ENCODE results near the gene WIPI1.
"Not testable (repeated sequence)": the region's sequence is repeated elsewhere in the genome, so short reads cannot be mapped to it uniquely, and the experiment has no call there.

The WIPI1 gene

GRCh38 chr17:68381076-68381900, 76.0 kb downstream of the WIPI1 start:
- Histone ChIP-seq H3K9ac (ENCODE audit: low read length in 2 of 2) (no peak overlapping the region), H3K27me3 (ENCODE audit: control insufficient read depth in 1 of 2, insufficient read depth in 2 of 2, low read length in 2 of 2) (no peaks in the 10 kb centered on the region), H3K27ac (ENCODE audit: low read length) (no peak overlapping the region), H3K36me3 (ENCODE audit: control insufficient read depth in 2 of 2, insufficient read depth in 2 of 2, low read length in 2 of 2) (no peaks in the 10 kb centered on the region), H3K9me3 (ENCODE audit: control insufficient read depth in 2 of 2, low read length in 2 of 2) (no peaks in the 10 kb centered on the region), H3K4me1 (ENCODE audit: control insufficient read depth, insufficient read depth, low read length) (peaks cover 11% of the 10 kb centered on the region), H3K4me3 (ENCODE audit: low read length in 2 of 2) (no peak overlapping the region)

- Histone ChIP-seq H3K27me3 (ENCODE audit: control insufficient read depth in 1 of 2, insufficient read depth in 2 of 2, low read length in 2 of 2) (no peaks in the 10 kb centered on the region), H3K4me3 (ENCODE audit: low read length in 2 of 2) (no peak overlapping the region), H3K4me1 (ENCODE audit: control insufficient read depth, insufficient read depth, low read length) (peaks cover 11% of the 10 kb centered on the region), H3K27ac (ENCODE audit: low read length) (no peak overlapping the region), H3K36me3 (ENCODE audit: control insufficient read depth in 2 of 2, insufficient read depth in 2 of 2, low read length in 2 of 2) (no peaks in the 10 kb centered on the region), H3K9me3 (ENCODE audit: control insufficient read depth in 2 of 2, low read length in 2 of 2) (no peaks in the 10 kb centered on the region), H3K9ac (ENCODE audit: low read length in 2 of 2) (no peak overlapping the region)
Observed at GRCh38 chr17:68379692-68380677, 77.3 kb downstream of the WIPI1 start.

GRCh38 chr17:68379177-68379510, 78.2 kb downstream of the WIPI1 start:
- no peak overlapping the region for H3K9ac ChIP-seq (ENCODE audit: low read length in 2 of 2)

GRCh38 chr17:68378268-68379176, 78.8 kb downstream of the WIPI1 start:
- Histone ChIP-seq H3K4me1 (ENCODE audit: control insufficient read depth, insufficient read depth, low read length) (peaks cover 11% of the 10 kb centered on the region), H3K9me3 (ENCODE audit: control insufficient read depth in 2 of 2, low read length in 2 of 2) (no peaks in the 10 kb centered on the region), H3K36me3 (ENCODE audit: control insufficient read depth in 2 of 2, insufficient read depth in 2 of 2, low read length in 2 of 2) (no peaks in the 10 kb centered on the region), H3K4me3 (ENCODE audit: low read length in 2 of 2) (peak overlapping the region in 1 of 2 donors; percentile 49), H3K27ac (ENCODE audit: low read length) (peak overlapping the region; percentile 80), H3K9ac (ENCODE audit: low read length in 2 of 2) (peak overlapping the region; percentile 53 to 55), H3K27me3 (ENCODE audit: control insufficient read depth in 1 of 2, insufficient read depth in 2 of 2, low read length in 2 of 2) (no peaks in the 10 kb centered on the region)

More at GRCh38 chr17:68379177-68379510, 78.2 kb downstream of the WIPI1 start:
- Histone ChIP-seq H3K4me1 (ENCODE audit: control insufficient read depth, insufficient read depth, low read length) (peaks cover 11% of the 10 kb centered on the region), H3K27me3 (ENCODE audit: control insufficient read depth in 1 of 2, insufficient read depth in 2 of 2, low read length in 2 of 2) (no peaks in the 10 kb centered on the region), H3K9me3 (ENCODE audit: control insufficient read depth in 2 of 2, low read length in 2 of 2) (no peaks in the 10 kb centered on the region), H3K4me3 (ENCODE audit: low read length in 2 of 2) (no peak overlapping the region), H3K27ac (ENCODE audit: low read length) (peak overlapping the region; percentile 80), H3K36me3 (ENCODE audit: control insufficient read depth in 2 of 2, insufficient read depth in 2 of 2, low read length in 2 of 2) (no peaks in the 10 kb centered on the region)

GRCh38 chr17:68377771-68378267, 79.5 kb downstream of the WIPI1 start:
- Histone ChIP-seq H3K9ac (ENCODE audit: low read length in 2 of 2) (peak overlapping the region; percentile 0 to 47), H3K9me3 (ENCODE audit: control insufficient read depth in 2 of 2, low read length in 2 of 2) (no peaks in the 10 kb centered on the region), H3K4me1 (ENCODE audit: control insufficient read depth, insufficient read depth, low read length) (peaks cover 11% of the 10 kb centered on the region), H3K4me3 (ENCODE audit: low read length in 2 of 2) (peak overlapping the region in 1 of 2 donors; percentile 49), H3K27me3 (ENCODE audit: control insufficient read depth in 1 of 2, insufficient read depth in 2 of 2, low read length in 2 of 2) (no peaks in the 10 kb centered on the region), H3K27ac (ENCODE audit: low read length) (peak overlapping the region; percentile 80), H3K36me3 (ENCODE audit: control insufficient read depth in 2 of 2, insufficient read depth in 2 of 2, low read length in 2 of 2) (no peaks in the 10 kb centered on the region)

GRCh38 chr17:68376178-68376577, 81.1 kb downstream of the WIPI1 start:
- peaks cover 11% of the 10 kb centered on the region for H3K4me1 ChIP-seq (ENCODE audit: control insufficient read depth, insufficient read depth, low read length)
- not testable (repeated sequence) for H3K27me3 ChIP-seq (ENCODE audit: control insufficient read depth in 1 of 2, insufficient read depth in 2 of 2, low read length in 2 of 2); H3K9me3 ChIP-seq (ENCODE audit: control insufficient read depth in 2 of 2, low read length in 2 of 2); H3K4me3 ChIP-seq (ENCODE audit: low read length in 2 of 2); H3K36me3 ChIP-seq (ENCODE audit: control insufficient read depth in 2 of 2, insufficient read depth in 2 of 2, low read length in 2 of 2); H3K27ac ChIP-seq (ENCODE audit: low read length); H3K9ac ChIP-seq (ENCODE audit: low read length in 2 of 2)

GRCh38 chr17:68375566-68375965, 81.7 kb downstream of the WIPI1 start:
- H3K27me3 ChIP-seq (ENCODE audit: control insufficient read depth in 1 of 2, insufficient read depth in 2 of 2, low read length in 2 of 2): no peaks in the 10 kb centered on the region
- no peak overlapping the region for H3K4me3 ChIP-seq (ENCODE audit: low read length in 2 of 2)
- H3K36me3 ChIP-seq (ENCODE audit: control insufficient read depth in 2 of 2, insufficient read depth in 2 of 2, low read length in 2 of 2): no peaks in the 10 kb centered on the region
- H3K9me3 ChIP-seq (ENCODE audit: control insufficient read depth in 2 of 2, low read length in 2 of 2): no peaks in the 10 kb centered on the region
- H3K9ac ChIP-seq (ENCODE audit: low read length in 2 of 2): no peak overlapping the region
- peaks cover 11% of the 10 kb centered on the region for H3K4me1 ChIP-seq (ENCODE audit: control insufficient read depth, insufficient read depth, low read length)
- H3K27ac ChIP-seq (ENCODE audit: low read length): no peak overlapping the region

Data from stomach smooth muscle (tissue), 2 donors.